ENCODE measurements around the gene GOLGA8B.

Gene GOLGA8B

DNA sequence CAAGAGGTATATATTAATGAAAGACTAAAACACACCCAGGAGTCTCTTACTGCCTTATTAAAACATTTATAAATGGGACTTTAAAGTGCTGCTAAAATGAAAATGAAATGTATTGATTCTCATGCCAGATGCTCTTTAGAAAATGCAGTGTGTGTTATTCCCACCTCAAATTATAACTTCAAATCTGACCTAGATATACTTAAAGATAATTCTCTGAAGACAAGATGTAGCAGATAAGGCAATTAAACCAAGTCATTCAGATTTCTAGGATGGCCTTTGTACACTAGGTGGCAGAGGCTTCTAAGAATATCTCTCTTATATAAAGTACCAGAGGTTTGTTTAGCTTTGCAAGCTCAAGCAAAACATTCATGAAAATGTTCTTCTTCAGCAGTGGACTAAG, 26.9 kb upstream of the GOLGA8B start:
- no peaks in the 10 kb centered on the region for H3K36me3 ChIP-seq (replicated peaks in 1 of 2; ENCODE audit: control insufficient read depth in 2 of 2, insufficient read depth in 2 of 2, low read length in 2 of 2)
- peaks cover 0 to 54% (median 0%) of the 10 kb centered on the region in 3 experiments for H3K27me3 ChIP-seq (ENCODE audit: control insufficient read depth in 3 of 3, insufficient read depth in 3 of 3, low read depth in 1 of 3, low read length in 3 of 3)
- no peak overlapping the region for H2BK120ac ChIP-seq (ENCODE audit: low read depth, low read length)
- DNase-seq (ENCODE audit: low spot score): no peak
- H2BK15ac ChIP-seq (ENCODE audit: low read length): no peak overlapping the region
- no peak overlapping the region for H3K27ac ChIP-seq (replicated peaks; ENCODE audit: low read length)
- H3K4me3 ChIP-seq (ENCODE audit: low read length in 2 of 2): no peak overlapping the region
- H3K9me3 ChIP-seq (replicated peaks in 1 of 2; ENCODE audit: control insufficient read depth in 2 of 2, insufficient read depth in 1 of 2, low read depth in 1 of 2, low read length in 2 of 2): no peaks in the 10 kb centered on the region
- no peak overlapping the region for H2AFZ ChIP-seq (ENCODE audit: low read length)
- H4K91ac ChIP-seq (ENCODE audit: low read depth, low read length, poor library complexity): no peak overlapping the region
- H2BK12ac ChIP-seq (ENCODE audit: low read length): no peak overlapping the region
- no peak overlapping the region for H2BK5ac ChIP-seq (ENCODE audit: low read length)
- H3K4me2 ChIP-seq (ENCODE audit: insufficient read depth, low read length, poor library complexity, severe bottlenecking): no peak overlapping the region
- no peak overlapping the region for H3K18ac ChIP-seq (ENCODE audit: low read length)
- H3K9ac ChIP-seq (ENCODE audit: low read depth, low read length, poor library complexity): no peak overlapping the region
- no peak overlapping the region for H2AK5ac ChIP-seq (ENCODE audit: low read depth, low read length)
- H3K79me1 ChIP-seq (ENCODE audit: low read depth, low read length): no peaks in the 10 kb centered on the region
- H3K4me1 ChIP-seq (ENCODE audit: control insufficient read depth in 2 of 2, insufficient read depth in 1 of 2, low read depth in 1 of 2, low read length in 2 of 2): no peaks in the 10 kb centered on the region
- H3K4ac ChIP-seq (ENCODE audit: low read length): no peak overlapping the region
- H4K8ac ChIP-seq (ENCODE audit: low read depth, low read length): no peak overlapping the region
- H3K23ac ChIP-seq (ENCODE audit: low read depth, low read length, poor library complexity): no peak overlapping the region
- H3K14ac ChIP-seq (ENCODE audit: low read length): no peak overlapping the region

DNA sequence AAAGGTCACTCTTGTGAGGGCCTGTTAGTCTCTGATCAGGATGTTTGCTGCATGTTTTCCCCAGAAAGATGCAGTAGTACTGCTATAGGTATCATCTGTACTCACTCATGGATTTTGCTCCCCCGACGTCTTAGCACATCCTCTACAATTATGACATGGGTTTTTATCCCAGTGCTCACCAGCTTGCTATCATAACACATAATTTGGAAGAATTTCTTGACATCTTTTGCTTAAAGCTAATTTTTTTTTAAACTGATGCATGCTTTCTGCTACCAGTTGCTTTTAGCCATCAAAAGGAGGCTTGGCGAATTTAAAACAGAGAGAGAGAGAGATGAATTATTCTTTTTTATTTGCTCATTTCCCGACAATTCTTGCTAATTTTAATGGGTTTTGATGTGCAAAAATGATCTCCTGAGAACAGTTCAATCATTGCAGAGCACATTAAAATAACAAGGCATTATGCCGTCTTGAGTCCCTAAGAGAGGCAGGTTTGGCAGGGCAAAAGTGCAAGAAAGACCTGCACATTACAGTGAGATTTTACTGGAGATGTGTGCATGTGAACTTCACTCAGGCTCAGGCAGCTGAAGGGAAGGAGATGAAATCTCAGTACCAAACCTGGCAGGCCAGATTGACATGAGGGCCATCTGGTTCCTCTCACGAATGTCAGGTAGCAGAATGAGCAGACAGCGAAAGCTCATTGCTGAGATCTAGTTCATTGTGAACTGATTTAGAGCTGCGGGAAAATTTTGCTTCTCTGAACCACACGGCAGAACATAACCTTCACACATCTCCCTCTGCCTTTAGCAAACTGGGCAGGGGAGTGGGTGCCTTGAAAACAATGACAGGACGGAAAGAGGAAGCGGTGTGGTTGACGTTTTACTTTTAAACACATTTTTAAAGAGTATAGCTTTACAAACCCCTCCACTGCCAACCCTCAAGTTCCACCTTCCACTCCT, 25.9 kb upstream of the GOLGA8B start:
- H3K36me3 ChIP-seq (replicated peaks in 1 of 2; ENCODE audit: control insufficient read depth in 2 of 2, insufficient read depth in 2 of 2, low read length in 2 of 2): no peaks in the 10 kb centered on the region
- no peak overlapping the region for H3K4ac ChIP-seq (ENCODE audit: low read length)
- H3K4me3 ChIP-seq (ENCODE audit: low read length in 2 of 2): no peak overlapping the region
- WGBS, 2 donors (ENCODE audit: extremely low coverage in 2 of 2, insufficient read length in 2 of 2, insufficient replicate concordance in 1 of 2): no CpG with 5 or more reads among the region's 12 CpGs
- H2BK120ac ChIP-seq (ENCODE audit: low read depth, low read length): no peak overlapping the region
- no peak for DNase-seq (ENCODE audit: low spot score)
- no peak overlapping the region for H2BK12ac ChIP-seq (ENCODE audit: low read length)
- no peak overlapping the region for H3K18ac ChIP-seq (ENCODE audit: low read length)
- no peak overlapping the region for H3K27ac ChIP-seq (replicated peaks; ENCODE audit: low read length)
- no peak overlapping the region for H3K4me2 ChIP-seq (ENCODE audit: insufficient read depth, low read length, poor library complexity, severe bottlenecking)
- H3K27me3 ChIP-seq (ENCODE audit: control insufficient read depth in 3 of 3, insufficient read depth in 3 of 3, low read depth in 1 of 3, low read length in 3 of 3): peaks cover 0 to 48% (median 0%) of the 10 kb centered on the region in 3 experiments
- no peak overlapping the region for H2BK5ac ChIP-seq (ENCODE audit: low read length)
- H2AFZ ChIP-seq (ENCODE audit: low read length): no peak overlapping the region
- no peak overlapping the region for H4K91ac ChIP-seq (ENCODE audit: low read depth, low read length, poor library complexity)
- H3K14ac ChIP-seq (ENCODE audit: low read length): no peak overlapping the region
- no peak overlapping the region for H4K8ac ChIP-seq (ENCODE audit: low read depth, low read length)
- H2BK15ac ChIP-seq (ENCODE audit: low read length): no peak overlapping the region
- no peak overlapping the region for H3K9ac ChIP-seq (ENCODE audit: low read depth, low read length, poor library complexity)
- H3K23ac ChIP-seq (ENCODE audit: low read depth, low read length, poor library complexity): no peak overlapping the region
- no peaks in the 10 kb centered on the region for H3K79me1 ChIP-seq (ENCODE audit: low read depth, low read length)
- H3K9me3 ChIP-seq (replicated peaks in 1 of 2; ENCODE audit: control insufficient read depth in 2 of 2, insufficient read depth in 1 of 2, low read depth in 1 of 2, low read length in 2 of 2): no peaks in the 10 kb centered on the region
- no peak overlapping the region for H2AK5ac ChIP-seq (ENCODE audit: low read depth, low read length)
- H3K4me1 ChIP-seq (ENCODE audit: control insufficient read depth in 2 of 2, insufficient read depth in 1 of 2, low read depth in 1 of 2, low read length in 2 of 2): no peaks in the 10 kb centered on the region

DNA sequence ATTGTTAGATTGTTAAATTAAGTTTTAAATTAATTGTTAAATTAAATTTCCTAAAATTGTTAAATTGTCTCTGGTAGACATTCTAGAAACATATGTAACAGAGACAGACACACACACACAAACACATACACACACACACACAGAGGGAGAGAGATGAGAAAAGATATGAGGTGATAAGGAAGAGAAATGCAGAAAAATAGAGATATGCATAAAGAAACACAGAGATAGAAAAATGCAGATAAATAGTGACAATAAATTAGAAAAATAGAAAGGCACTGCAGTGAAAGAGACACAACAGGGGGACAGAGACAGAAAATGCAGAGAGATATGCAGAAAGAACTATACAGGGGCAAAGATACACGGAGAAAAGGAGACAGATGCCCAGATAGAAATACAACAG, 25.1 kb upstream of the GOLGA8B start:
- Histone ChIP-seq H3K4me2 (ENCODE audit: insufficient read depth, low read length, poor library complexity, severe bottlenecking) (no peak overlapping the region), H3K14ac (ENCODE audit: low read length) (no peak overlapping the region), H3K4me3 (ENCODE audit: low read length in 2 of 2) (no peak overlapping the region), H2BK120ac (ENCODE audit: low read depth, low read length) (no peak overlapping the region), H3K4ac (ENCODE audit: low read length) (no peak overlapping the region), H2BK12ac (ENCODE audit: low read length) (no peak overlapping the region), H3K18ac (ENCODE audit: low read length) (no peak overlapping the region), H4K8ac (ENCODE audit: low read depth, low read length) (no peak overlapping the region), H3K9ac (ENCODE audit: low read depth, low read length, poor library complexity) (no peak overlapping the region), H2AK5ac (ENCODE audit: low read depth, low read length) (no peak overlapping the region), H2BK15ac (ENCODE audit: low read length) (no peak overlapping the region), H3K9me3 (replicated peaks in 1 of 2; ENCODE audit: control insufficient read depth in 2 of 2, insufficient read depth in 1 of 2, low read depth in 1 of 2, low read length in 2 of 2) (no peaks in the 10 kb centered on the region), H3K27me3 (ENCODE audit: control insufficient read depth in 3 of 3, insufficient read depth in 3 of 3, low read depth in 1 of 3, low read length in 3 of 3) (peaks cover 0 to 48% (median 0%) of the 10 kb centered on the region in 3 experiments), H3K79me1 (ENCODE audit: low read depth, low read length) (no peaks in the 10 kb centered on the region), H2BK5ac (ENCODE audit: low read length) (no peak overlapping the region), H4K91ac (ENCODE audit: low read depth, low read length, poor library complexity) (no peak overlapping the region), H2AFZ (ENCODE audit: low read length) (no peak overlapping the region), H3K36me3 (replicated peaks in 1 of 2; ENCODE audit: control insufficient read depth in 2 of 2, insufficient read depth in 2 of 2, low read length in 2 of 2) (no peaks in the 10 kb centered on the region), H3K4me1 (ENCODE audit: control insufficient read depth in 2 of 2, insufficient read depth in 1 of 2, low read depth in 1 of 2, low read length in 2 of 2) (no peaks in the 10 kb centered on the region), H3K27ac (replicated peaks; ENCODE audit: low read length) (no peak overlapping the region), H3K23ac (ENCODE audit: low read depth, low read length, poor library complexity) (no peak overlapping the region)
- no peak for DNase-seq (ENCODE audit: low spot score)
- WGBS, 2 donors (ENCODE audit: extremely low coverage in 2 of 2, insufficient read length in 2 of 2, insufficient replicate concordance in 1 of 2): no CpG with 5 or more reads among the region's 1 CpG

DNA sequence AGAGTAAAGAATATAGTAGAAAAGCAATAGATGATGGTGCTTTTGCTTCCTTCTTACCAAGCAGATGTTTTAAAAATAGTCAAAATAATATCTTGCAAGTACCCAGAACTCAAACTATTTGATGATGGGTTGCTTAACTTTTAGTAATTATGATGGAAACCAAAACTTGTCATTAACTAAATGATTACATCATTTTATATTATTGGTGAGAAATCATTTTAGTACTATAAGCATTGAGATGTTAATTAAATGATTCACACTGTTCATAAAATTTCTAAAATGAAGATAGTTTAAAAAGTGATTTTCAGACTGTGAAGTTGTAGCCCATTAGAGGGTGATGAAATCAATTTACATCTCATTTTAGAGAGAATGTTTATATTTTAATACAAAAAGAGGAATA, 24.4 kb upstream of the GOLGA8B start:
- H2BK5ac ChIP-seq (ENCODE audit: low read length): no peak overlapping the region
- no peak overlapping the region for H3K4me2 ChIP-seq (ENCODE audit: insufficient read depth, low read length, poor library complexity, severe bottlenecking)

More for the DNA sequence above, 24.4 kb upstream of the GOLGA8B start:
- H3K14ac ChIP-seq (ENCODE audit: low read length): no peak overlapping the region
- no peak overlapping the region for H2BK15ac ChIP-seq (ENCODE audit: low read length)
- no peak overlapping the region for H2AK5ac ChIP-seq (ENCODE audit: low read depth, low read length)
- no peak overlapping the region for H3K4ac ChIP-seq (ENCODE audit: low read length)
- DNase-seq (ENCODE audit: low spot score): no peak
- H2BK12ac ChIP-seq (ENCODE audit: low read length): no peak overlapping the region
- no peak overlapping the region for H3K4me3 ChIP-seq (ENCODE audit: low read length in 2 of 2)
- H3K36me3 ChIP-seq (replicated peaks in 1 of 2; ENCODE audit: control insufficient read depth in 2 of 2, insufficient read depth in 2 of 2, low read length in 2 of 2): no peaks in the 10 kb centered on the region
- no peak overlapping the region for H3K27ac ChIP-seq (replicated peaks; ENCODE audit: low read length)
- H3K27me3 ChIP-seq (ENCODE audit: control insufficient read depth in 3 of 3, insufficient read depth in 3 of 3, low read depth in 1 of 3, low read length in 3 of 3): peaks cover 0 to 47% (median 0%) of the 10 kb centered on the region in 3 experiments
- H3K9me3 ChIP-seq (replicated peaks in 1 of 2; ENCODE audit: control insufficient read depth in 2 of 2, insufficient read depth in 1 of 2, low read depth in 1 of 2, low read length in 2 of 2): no peaks in the 10 kb centered on the region
- H2BK120ac ChIP-seq (ENCODE audit: low read depth, low read length): no peak overlapping the region
- H3K18ac ChIP-seq (ENCODE audit: low read length): no peak overlapping the region
- no peaks in the 10 kb centered on the region for H3K4me1 ChIP-seq (ENCODE audit: control insufficient read depth in 2 of 2, insufficient read depth in 1 of 2, low read depth in 1 of 2, low read length in 2 of 2)
- no peak overlapping the region for H4K91ac ChIP-seq (ENCODE audit: low read depth, low read length, poor library complexity)
- H3K79me1 ChIP-seq (ENCODE audit: low read depth, low read length): no peaks in the 10 kb centered on the region
- no peak overlapping the region for H3K9ac ChIP-seq (ENCODE audit: low read depth, low read length, poor library complexity)
- H4K8ac ChIP-seq (ENCODE audit: low read depth, low read length): no peak overlapping the region
- no peak overlapping the region for H2AFZ ChIP-seq (ENCODE audit: low read length)
- H3K23ac ChIP-seq (ENCODE audit: low read depth, low read length, poor library complexity): no peak overlapping the region
